Hepatocyte (in vitro differentiated cells): ENCODE results near the gene SLC6A11.

Source experiments
- CTCF ChIP-seq: fragments of 200-600 bp; sonication (generic); IDR thresholded peaks from 2 replicates; pipeline ENCODE4 v1.5.1; 2016; ENCODE audit warnings: antibody characterized with exemption, mild to moderate bottlenecking; ENCODE audit not compliant: poor library complexity
- EZH2phosphoT487 ChIP-seq: fragments of 200-600 bp; sonication (generic); IDR thresholded peaks from one replicate; pipeline ENCODE4 v1.6.1; 2018; ENCODE audit warnings: antibody characterized with exemption, mild to moderate bottlenecking, low read depth, moderate library complexity; ENCODE audit not compliant: unreplicated experiment, severe bottlenecking

GRCh38 chr3:10956986-10957385 is 141.0 kb downstream of the SLC6A11 start:
- TF ChIP-seq EZH2phosphoT487 (no peak), CTCF (no peak)
